HepG2 (cell line): ENCODE data around the gene HELZ. TPM values are rescaled to one million over a fixed set of nuclear protein-coding genes. Genes with fewer than 3 reads are reported as not detected.

ENCODE experiments used
- CHCHD3 ChIP-seq: sonication (generic); formaldehyde crosslinking; IDR thresholded peaks from 2 replicates; pipeline ENCODE4 v1.8.0; 2022; ENCODE audit warnings: mild to moderate bottlenecking, missing genetic modification reagents, moderate library complexity
- DMTF1 ChIP-seq: sonication (generic); formaldehyde crosslinking; IDR thresholded peaks from 2 replicates; pipeline ENCODE4 v1.4.0; 2020; ENCODE audit warnings: mild to moderate bottlenecking, missing genetic modification reagents
- DNMT1 ChIP-seq: sonication (generic); formaldehyde crosslinking; IDR thresholded peaks from 2 replicates; pipeline ENCODE4 v1.5.1; 2020; ENCODE audit warnings: mild to moderate bottlenecking, missing genetic modification reagents
- E2F2 ChIP-seq: sonication (generic); formaldehyde crosslinking; IDR thresholded peaks from 2 replicates; pipeline ENCODE4 v1.4.0; 2020; ENCODE audit warnings: missing genetic modification reagents, borderline replicate concordance
- HHEX ChIP-seq: IDR thresholded peaks from 2 replicates; pipeline ENCODE4 v1.6.1; 2016; ENCODE audit warnings: control low read depth
- IRF2 ChIP-seq: IDR thresholded peaks from 2 replicates; pipeline ENCODE4 v1.6.1; 2018; ENCODE audit warnings: missing genetic modification reagents, missing compliant biosample characterization
- NR0B2 ChIP-seq: sonication (generic); formaldehyde crosslinking; IDR thresholded peaks from 2 replicates; pipeline ENCODE4 v1.4.0; 2020; ENCODE audit warnings: mild to moderate bottlenecking, missing genetic modification reagents
- SP5 ChIP-seq: IDR thresholded peaks from 2 replicates; pipeline ENCODE4 v1.6.1; 2016; ENCODE audit warnings: low read depth, borderline replicate concordance
- SRY ChIP-seq: sonication (generic); formaldehyde crosslinking; IDR thresholded peaks from 2 replicates; pipeline ENCODE4 v1.8.0; 2022; ENCODE audit warnings: mild to moderate bottlenecking, missing genetic modification reagents
- YEATS4 ChIP-seq: sonication (generic); formaldehyde crosslinking; IDR thresholded peaks from 2 replicates; pipeline ENCODE4 v1.4.0; 2020; ENCODE audit warnings: missing genetic modification reagents, borderline replicate concordance
- ZBTB7B ChIP-seq: sonication (generic); formaldehyde crosslinking; IDR thresholded peaks from 2 replicates; pipeline ENCODE4 v1.4.0; 2020; ENCODE audit warnings: missing genetic modification reagents
- ZHX2 ChIP-seq, 2 experiments: sonication (generic) in 1 of 2; formaldehyde crosslinking in 1 of 2; IDR thresholded peaks; 2 replicates each; pipeline versions ENCODE4 v1.6.1 to v1.9.0; 2014 to 2022; ENCODE audit warnings: antibody characterized with exemption in 1 of 2, borderline replicate concordance in 1 of 2, inconsistent platforms in 1 of 2, low read depth in 1 of 2, missing genetic modification reagents in 1 of 2
- ZIK1 ChIP-seq: sonication (generic); formaldehyde crosslinking; IDR thresholded peaks from 2 replicates; pipeline ENCODE4 v1.5.0; 2020; ENCODE audit warnings: mild to moderate bottlenecking, low read depth, missing genetic modification reagents, borderline replicate concordance
- ZNF264 ChIP-seq: sonication (generic); formaldehyde crosslinking; IDR thresholded peaks from 2 replicates; pipeline ENCODE4 v1.4.0; 2020; ENCODE audit warnings: missing genetic modification reagents
- ZNF331 ChIP-seq: sonication (generic); formaldehyde crosslinking; IDR thresholded peaks from 2 replicates; pipeline ENCODE4 v1.4.0; 2020; ENCODE audit warnings: missing genetic modification reagents
- ZNF558 ChIP-seq: sonication (generic); formaldehyde crosslinking; IDR thresholded peaks from 2 replicates; pipeline ENCODE4 v1.9.0; 2022; ENCODE audit warnings: mild to moderate bottlenecking, missing genetic modification reagents, borderline replicate concordance
- ZNF577 ChIP-seq: sonication (generic); formaldehyde crosslinking; IDR thresholded peaks from 2 replicates; pipeline ENCODE4 v1.4.0; 2020; ENCODE audit warnings: mild to moderate bottlenecking, low read depth, missing genetic modification reagents, borderline replicate concordance
- ZSCAN21 ChIP-seq: sonication (generic); formaldehyde crosslinking; IDR thresholded peaks from 2 replicates; pipeline ENCODE4 v1.8.0; 2022; ENCODE audit warnings: mild to moderate bottlenecking, missing genetic modification reagents, moderate library complexity, borderline replicate concordance
- polyA plus RNA-seq, 8 experiments: library from polyadenylated mRNA; depleted of rRNA in 3 of 8; stranded (reverse) in 7 of 8; unstranded in 1 of 8; fragments of >200 nt; fragmentation: Illumina TruSeq in 4 of 8; extraction: Trizol in 4 of 8; gene quantifications; 2 replicates each; pipeline versions ENCODE4 v1.2.1 to v1.2.3, GENCODE V29; 2011 to 2016; ENCODE audit warnings: low read depth in 4 of 8, missing spikeins in 1 of 8, mixed read lengths in 1 of 8; ENCODE audit not compliant: insufficient read depth in 1 of 8
- total RNA-seq, 5 experiments: library from RNA; depleted of rRNA; stranded (reverse); fragments of >200 nt; fragmentation: Illumina TruSeq; extraction: Trizol; gene quantifications; 2 replicates each; pipeline ENCODE4 v1.2.3, GENCODE V29; 2016; ENCODE audit warnings: low read depth in 1 of 5

Gene HELZ
- total and polyA plus RNA-seq, 2 of the 13 experiments (the other 11 are each of a cell fraction or from before 2014, with no cell fraction given), result 35.3 to 52.4 TPM

- TF ChIP-seq ZBTB7B (CRISPR knock-in tag), result peak; percentile 71; the same call in 1 of the 2 replicates
- TF ChIP-seq ZSCAN21 (CRISPR knock-in tag), result no peak
- no peak for TF ChIP-seq ZIK1 (CRISPR knock-in tag)
- no peak for TF ChIP-seq YEATS4 (CRISPR knock-in tag)
- TF ChIP-seq ZNF577, result no peak
- TF ChIP-seq DNMT1 (CRISPR knock-in tag), result no peak
- TF ChIP-seq E2F2 (CRISPR knock-in tag), result no peak
- no peak for TF ChIP-seq DMTF1 (CRISPR knock-in tag)
- TF ChIP-seq ZNF264 (CRISPR knock-in tag), result no peak
- no peak for TF ChIP-seq ZHX2 (IDR thresholded peaks at IDR 0.05; ENCODE audit: low read depth)
- no peak for TF ChIP-seq ZHX2 (CRISPR knock-in tag; IDR thresholded peaks at IDR 0.05; ENCODE audit: borderline replicate concordance)
- TF ChIP-seq SP5 (CRISPR knock-in tag), result no peak; the same call in 1 of the 2 replicates
- TF ChIP-seq ZNF331 (CRISPR knock-in tag), result peak; percentile 42; the same call in 1 of the 2 replicates
- no peak for TF ChIP-seq NR0B2 (CRISPR knock-in tag)
- TF ChIP-seq ZNF558 (CRISPR knock-in tag), result no peak
- TF ChIP-seq SRY (CRISPR knock-in tag), result no peak
- no peak for TF ChIP-seq HHEX
- peak; percentile 78 for TF ChIP-seq IRF2 (CRISPR knock-in tag)
- no peak for TF ChIP-seq CHCHD3 (CRISPR knock-in tag)
Observed at GRCh38 chr17:67293251-67294203, 48.5 kb upstream of the HELZ start (continued).
